Stimulated activated CD8-positive, alpha-beta memory T cell treated with anti-CD3 and anti-CD28 coated beads, Interleukin-2, amount 100 ng/mL, for 1 hour (primary cell): ENCODE results near the gene DDX3X.

Source experiments
- DNase-seq, 2 donors: peaks; one replicate each; pipeline ENCODE4 v3.0.0-alpha.2; 2020; ENCODE audit warnings: low read depth in 2 of 2

The DDX3X gene

GRCh38 chrX:41329101-41329500 is 4.9 kb upstream of the DDX3X start:
- DNase-seq, result no peak

GRCh38 chrX:41332005-41332404 is 2.0 kb upstream of the DDX3X start:
- no peak for DNase-seq

- no peak for DNase-seq
Measured at GRCh38 chrX:41332408-41333002, 1.5 kb upstream of the DDX3X start.

- DNase-seq, result peak; percentile 73 to 81
Measured at GRCh38 chrX:41333003-41333743, 789 bp upstream of the DDX3X start.

- peak; percentile 58 to 71 for DNase-seq
Measured at GRCh38 chrX:41334363-41335197, 618 bp downstream of the DDX3X start.

GRCh38 chrX:41335198-41335957 is 1.4 kb downstream of the DDX3X start:
- DNase-seq, result no peak

GRCh38 chrX:41335958-41336331 is 2.0 kb downstream of the DDX3X start:
- no peak for DNase-seq

- DNase-seq, result no peak
Measured at GRCh38 chrX:41336447-41336846, 2.5 kb downstream of the DDX3X start.

GRCh38 chrX:41337140-41337539 is 3.2 kb downstream of the DDX3X start:
- no peak for DNase-seq

GRCh38 chrX:41338436-41338835 is 4.5 kb downstream of the DDX3X start:
- no peak for DNase-seq

- DNase-seq, result no peak
Measured at GRCh38 chrX:41339148-41339547, 5.2 kb downstream of the DDX3X start.

- DNase-seq, result no peak
Measured at GRCh38 chrX:41344053-41344452, 10.1 kb downstream of the DDX3X start.

GRCh38 chrX:41347186-41347585 is 13.2 kb downstream of the DDX3X start:
- DNase-seq, result no peak

- no peak for DNase-seq
Measured at GRCh38 chrX:41348551-41348950, 14.6 kb downstream of the DDX3X start.

- no peak for DNase-seq
Measured at GRCh38 chrX:41350150-41350975, 16.4 kb downstream of the DDX3X start.

GRCh38 chrX:41350976-41351569 is 17.1 kb downstream of the DDX3X start:
- no peak for DNase-seq

GRCh38 chrX:41351923-41352322 is 18.0 kb downstream of the DDX3X start:
- no peak for DNase-seq

GRCh38 chrX:41352329-41352838 is 18.4 kb downstream of the DDX3X start:
- DNase-seq, result no peak

GRCh38 chrX:41353985-41354384 is 20.0 kb downstream of the DDX3X start:
- DNase-seq, result no peak

- no peak for DNase-seq
Measured at GRCh38 chrX:41369152-41369551, 35.2 kb downstream of the DDX3X start.
